HUDEP-2 (cell line): ENCODE results near the gene BCKDHB.

Experiments
- DNase-seq, 76 experiments: peaks; one replicate each; lab custom pipeline; 2025; ENCODE audit not compliant: unreplicated experiment in 76 of 76; lab: John Stamatoyannopoulos, UW

BCKDHB gene

GRCh38 chr6:80363501-80364122, 257.1 kb downstream of the BCKDHB start:
- no peak for DNase-seq

GRCh38 chr6:80364149-80364548, 257.7 kb downstream of the BCKDHB start:
- no peak for DNase-seq

GRCh38 chr6:80366051-80366450, 259.6 kb downstream of the BCKDHB start:
- no peak for DNase-seq

- peak in 17 of 76 experiments; percentile 4 to 63 (median 13) for DNase-seq
Observed at GRCh38 chr6:80366714-80367113, 260.2 kb downstream of the BCKDHB start.

GRCh38 chr6:80376411-80376810, 269.9 kb downstream of the BCKDHB start:
- DNase-seq, result peak in 1 of 76 experiments; percentile 20

- no peak for DNase-seq
Observed at GRCh38 chr6:80380566-80380965, 274.1 kb downstream of the BCKDHB start.

- no peak for DNase-seq
Observed at GRCh38 chr6:80382811-80383210, 276.3 kb downstream of the BCKDHB start.

- no peak for DNase-seq
Observed at GRCh38 chr6:80388507-80388906, 282.0 kb downstream of the BCKDHB start.
